DOHH2 (cell line): Measurements from ENCODE around the gene PIGS.

Experiments
- H3F3A ChIP-seq: fragments of 200-600 bp; sonication (generic), shearing (Covaris generic); 2 replicates; pipeline ENCODE4 v1.6.0; 2016; ENCODE audit warnings: antibody characterized with exemption, mild to moderate bottlenecking; ENCODE audit not compliant: control insufficient read depth, insufficient read depth
- H3K27ac ChIP-seq: fragments of 200-600 bp; sonication (generic); 2 replicates; pipeline ENCODE4 v1.5.1; 2014; ENCODE audit warnings: low read depth, mild to moderate bottlenecking, low read length, moderate library complexity
- H3K27me3 ChIP-seq: fragments of 200-600 bp; sonication (generic); 2 replicates; pipeline ENCODE4 v1.6.1; 2014; ENCODE audit warnings: mild to moderate bottlenecking, low read length, mixed read lengths; ENCODE audit not compliant: control insufficient read depth
- H3K36me3 ChIP-seq: fragments of 200-600 bp; sonication (generic); 2 replicates; pipeline ENCODE4 v1.6.1; 2014; ENCODE audit warnings: mild to moderate bottlenecking, low read length, moderate library complexity, mixed read lengths; ENCODE audit not compliant: control insufficient read depth
- H3K4me1 ChIP-seq: fragments of 200-600 bp; sonication (generic); 2 replicates; pipeline ENCODE4 v1.6.1; 2014; ENCODE audit warnings: mild to moderate bottlenecking, low read length, mixed read lengths; ENCODE audit not compliant: control insufficient read depth
- H3K4me2 ChIP-seq: fragments of 200-600 bp; sonication (generic); 2 replicates; pipeline ENCODE4 v1.6.0; 2014; ENCODE audit warnings: mild to moderate bottlenecking, low read length, moderate library complexity
- H3K4me3 ChIP-seq: fragments of 200-600 bp; sonication (generic); 2 replicates; pipeline ENCODE4 v1.5.1; 2014; ENCODE audit warnings: mild to moderate bottlenecking, low read length, mixed read lengths
- H3K79me2 ChIP-seq: fragments of 200-600 bp; sonication (generic); 2 replicates; pipeline ENCODE4 v1.6.1; 2014; ENCODE audit warnings: mild to moderate bottlenecking, low read length, mixed read lengths; ENCODE audit not compliant: control insufficient read depth
- H3K9me2 ChIP-seq: fragments of 200-600 bp; sonication (generic); replicated peaks from 2 replicates; pipeline ENCODE4 v1.6.1; 2014; ENCODE audit warnings: mild to moderate bottlenecking, low read length, mixed read lengths; ENCODE audit not compliant: control insufficient read depth
- H3K9me3 ChIP-seq: fragments of 200-600 bp; sonication (generic); 2 replicates; pipeline ENCODE4 v1.6.1; 2014; ENCODE audit warnings: antibody characterized with exemption, low read length, mixed read lengths; ENCODE audit not compliant: control insufficient read depth, insufficient read depth
- H4K20me1 ChIP-seq: fragments of 200-600 bp; sonication (generic); 2 replicates; pipeline ENCODE4 v1.6.0; 2014; ENCODE audit warnings: low read depth, mild to moderate bottlenecking, antibody characterized with exemption, low read length, moderate library complexity; ENCODE audit not compliant: control insufficient read depth, insufficient read depth
- EZH2phosphoT487 ChIP-seq: fragments of 200-600 bp; sonication (generic); IDR thresholded peaks from 2 replicates; pipeline ENCODE4 v1.6.1; 2017; ENCODE audit warnings: borderline replicate concordance, mild to moderate bottlenecking, antibody characterized with exemption, low read length, moderate library complexity, mixed read lengths
- TF ChIP-seq, protein P1 (sequence below): fragments of 200-600 bp; sonication (generic); IDR thresholded peaks from one replicate; pipeline ENCODE4 v1.5.1; 2014; ENCODE audit warnings: antibody characterized with exemption, mild to moderate bottlenecking, low read depth, low read length; ENCODE audit not compliant: poor library complexity, severe bottlenecking

PIGS gene

DNA sequence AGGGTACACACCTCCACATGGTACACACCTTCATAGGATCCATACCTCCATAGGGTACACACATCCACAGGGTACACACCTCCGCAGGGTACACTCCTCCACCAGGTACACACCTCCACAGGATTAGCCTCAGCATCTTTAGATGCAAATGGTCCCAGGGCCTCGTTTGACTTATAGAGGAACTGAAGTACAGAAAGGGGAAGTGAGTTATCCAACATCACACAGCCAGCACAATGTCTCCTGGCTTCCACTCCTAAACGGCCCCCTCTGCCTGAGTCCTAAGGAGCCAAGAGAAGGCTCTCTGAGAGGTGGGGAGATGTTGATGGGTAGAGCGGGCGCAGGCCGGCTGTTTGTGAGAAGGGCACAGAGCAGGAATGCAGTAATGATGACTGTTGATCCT lies 53.2 kb downstream of the PIGS start:
- Histone ChIP-seq H3K36me3 (no peaks in the 10 kb centered on the region), H3K27me3 (no peaks in the 10 kb centered on the region; the same call in 1 of the 2 replicates), H3F3A (no peaks in the 10 kb centered on the region), H3K4me2 (no peak overlapping the region), H3K4me1 (no peaks in the 10 kb centered on the region), H4K20me1 (no peaks in the 10 kb centered on the region), H3K79me2 (no peaks in the 10 kb centered on the region), H3K27ac (no peak overlapping the region), H3K9me3 (peaks cover 14% of the 10 kb centered on the region; the same call in 1 of the 2 replicates), H3K9me2 (no peaks in the 10 kb centered on the region), H3K4me3 (no peak overlapping the region)
- TF ChIP-seq, protein P1, sequence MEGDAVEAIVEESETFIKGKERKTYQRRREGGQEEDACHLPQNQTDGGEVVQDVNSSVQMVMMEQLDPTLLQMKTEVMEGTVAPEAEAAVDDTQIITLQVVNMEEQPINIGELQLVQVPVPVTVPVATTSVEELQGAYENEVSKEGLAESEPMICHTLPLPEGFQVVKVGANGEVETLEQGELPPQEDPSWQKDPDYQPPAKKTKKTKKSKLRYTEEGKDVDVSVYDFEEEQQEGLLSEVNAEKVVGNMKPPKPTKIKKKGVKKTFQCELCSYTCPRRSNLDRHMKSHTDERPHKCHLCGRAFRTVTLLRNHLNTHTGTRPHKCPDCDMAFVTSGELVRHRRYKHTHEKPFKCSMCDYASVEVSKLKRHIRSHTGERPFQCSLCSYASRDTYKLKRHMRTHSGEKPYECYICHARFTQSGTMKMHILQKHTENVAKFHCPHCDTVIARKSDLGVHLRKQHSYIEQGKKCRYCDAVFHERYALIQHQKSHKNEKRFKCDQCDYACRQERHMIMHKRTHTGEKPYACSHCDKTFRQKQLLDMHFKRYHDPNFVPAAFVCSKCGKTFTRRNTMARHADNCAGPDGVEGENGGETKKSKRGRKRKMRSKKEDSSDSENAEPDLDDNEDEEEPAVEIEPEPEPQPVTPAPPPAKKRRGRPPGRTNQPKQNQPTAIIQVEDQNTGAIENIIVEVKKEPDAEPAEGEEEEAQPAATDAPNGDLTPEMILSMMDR = no peak
- TF ChIP-seq EZH2phosphoT487 = no peak

DNA sequence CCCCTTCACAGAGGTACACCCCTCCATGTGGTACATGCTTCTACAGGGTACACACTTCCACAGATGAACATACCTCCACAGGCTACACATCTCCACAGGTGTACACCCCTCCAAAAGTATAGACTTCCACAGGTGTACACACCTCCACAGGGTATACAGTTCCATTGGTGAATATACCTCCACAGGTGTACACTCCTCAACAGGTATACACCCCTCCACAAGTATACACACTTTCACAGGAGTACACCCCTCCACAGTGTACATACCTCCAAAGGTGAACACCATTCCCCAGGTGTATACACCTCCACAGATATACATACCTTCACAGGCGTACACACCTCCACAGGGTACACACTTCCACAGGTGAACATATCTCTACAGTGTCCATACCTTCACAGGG lies 55.8 kb downstream of the PIGS start:
- Histone ChIP-seq H3K4me2 (no peak overlapping the region), H4K20me1 (no peaks in the 10 kb centered on the region), H3F3A (no peaks in the 10 kb centered on the region), H3K27ac (no peak overlapping the region), H3K79me2 (no peaks in the 10 kb centered on the region), H3K9me2 (no peaks in the 10 kb centered on the region), H3K4me1 (no peaks in the 10 kb centered on the region), H3K36me3 (no peaks in the 10 kb centered on the region), H3K4me3 (no peak overlapping the region), H3K27me3 (peaks cover 11% of the 10 kb centered on the region), H3K9me3 (peaks cover 14% of the 10 kb centered on the region; the same call in 1 of the 2 replicates)
- TF ChIP-seq EZH2phosphoT487 = no peak
- TF ChIP-seq, protein P1 = no peak

DNA sequence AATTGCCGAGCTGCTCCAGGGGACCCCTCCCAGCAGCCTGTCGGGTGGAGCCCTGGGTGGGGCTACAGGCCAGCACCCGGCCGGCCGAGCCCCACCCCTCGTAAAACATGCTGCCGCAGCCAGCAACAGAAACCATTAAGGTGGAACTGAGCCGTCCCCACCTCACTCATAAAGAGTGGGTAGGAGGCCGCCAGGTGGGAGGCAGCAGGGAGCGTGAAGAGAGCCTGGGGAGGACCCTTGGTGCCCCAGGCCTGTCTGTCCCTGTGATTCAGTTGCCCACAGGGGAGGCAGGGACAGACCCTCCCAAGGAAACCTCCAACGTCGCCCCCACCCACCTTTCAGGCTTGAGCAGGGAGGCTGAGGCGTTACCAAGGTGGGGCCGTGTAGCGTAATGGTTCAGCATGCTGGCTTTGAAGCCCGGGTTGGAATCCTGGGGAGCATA lies 56.7 kb downstream of the PIGS start:
- H3K9me3 ChIP-seq = peaks cover 14% of the 10 kb centered on the region; the same call in 1 of the 2 replicates
- no peaks in the 10 kb centered on the region for H3K79me2 ChIP-seq
- H3F3A ChIP-seq = no peaks in the 10 kb centered on the region
- no peaks in the 10 kb centered on the region for H4K20me1 ChIP-seq
- H3K27me3 ChIP-seq = peaks cover 11% of the 10 kb centered on the region
- H3K9me2 ChIP-seq = no peaks in the 10 kb centered on the region
- H3K4me1 ChIP-seq = no peaks in the 10 kb centered on the region
- H3K4me2 ChIP-seq = no peak overlapping the region
- TF ChIP-seq, protein P1 = no peak
- no peak for TF ChIP-seq EZH2phosphoT487
- no peak overlapping the region for H3K4me3 ChIP-seq
- no peak overlapping the region for H3K27ac ChIP-seq
- H3K36me3 ChIP-seq = no peaks in the 10 kb centered on the region
